Peyer's patch (tissue), 4 donors: ENCODE data around the gene NRARP. TPM values are rescaled to one million over a fixed set of nuclear protein-coding genes. Genes with fewer than 3 reads are reported as not detected.
A peak's percentile ranks its signal among the peaks of the same experiment; 100 is the strongest.

Experiments
- DNase-seq, 3 donors: peaks; one replicate each; pipeline ENCODE4 v3.0.0-alpha.2; 2017 to 2019
- H3K27ac ChIP-seq, 4 donors: fragments of 200-600 bp; sonication (generic); one replicate each; pipeline ENCODE4 v1.5.1; 2016 to 2019
- H3K27me3 ChIP-seq, 2 donors: fragments of 200-600 bp; sonication (generic); one replicate each; pipeline ENCODE4 v1.5.1; 2019
- H3K36me3 ChIP-seq, 3 donors: fragments of 200-600 bp; sonication (generic); one replicate each; pipeline ENCODE4 v1.5.1; 2016 to 2019
- H3K4me1 ChIP-seq, 4 donors: fragments of 200-600 bp; sonication (generic); one replicate each; pipeline ENCODE4 v1.5.1; 2016 to 2019
- H3K4me3 ChIP-seq, 4 donors: fragments of 200-600 bp; sonication (generic); 1 replicate in 3 of 4; 2 replicates in 1 of 4; pipeline ENCODE4 v1.5.1; 2016 to 2019; ENCODE audit warnings: mild to moderate bottlenecking in 1 of 4
- H3K9me3 ChIP-seq, 4 donors: fragments of 200-600 bp; sonication (generic); one replicate each; pipeline ENCODE4 v1.5.1; 2016 to 2019; ENCODE audit warnings: mild to moderate bottlenecking in 1 of 4
- CTCF ChIP-seq, 6 experiments: fragments of 450-650 bp in 4 of 6; fragments of 200-600 bp in 2 of 6; sonication (generic) in 1 of 6; IDR thresholded peaks; one replicate each; pipeline ENCODE4 v1.5.1; 2017 to 2019; ENCODE audit warnings: antibody characterized with exemption in 6 of 6, mild to moderate bottlenecking in 3 of 6, moderate library complexity in 1 of 6
- POLR2A ChIP-seq, 2 donors: fragments of 450-650 bp; IDR thresholded peaks; one replicate each; pipeline ENCODE4 v1.5.1; 2017; ENCODE audit warnings: antibody characterized with exemption in 2 of 2, mild to moderate bottlenecking in 2 of 2, moderate library complexity in 2 of 2
- total RNA-seq, 4 donors: library from RNA; depleted of rRNA; stranded (reverse); fragments of >200 nt; gene quantifications; one replicate each; pipeline ENCODE4 v1.1.0, GENCODE V29; 2016

The NRARP gene
- total RNA-seq, 4 donors from 2014 or later, result 35.3 to 56.1 (median 43.8) TPM

- H3K36me3 ChIP-seq, result peaks cover 0 to 18% (median 0%) of the 10 kb centered on the region in 3 donors
- peaks cover 4 to 30% (median 12%) of the 10 kb centered on the region in 4 donors for H3K4me1 ChIP-seq
- no peaks in the 10 kb centered on the region for H3K9me3 ChIP-seq
- H3K27me3 ChIP-seq, result no peaks in the 10 kb centered on the region
- TF ChIP-seq POLR2A (IDR thresholded peaks at IDR 0.05) (peak in 1 of 2 donors; percentile 41), CTCF (IDR thresholded peaks at IDR 0.05) (no peak)
- peak overlapping the region; percentile 96 to 100 (median 100) for H3K4me3 ChIP-seq
- peak in 1 of 3 donors; percentile 70 for DNase-seq
- peak overlapping the region; percentile 81 to 96 (median 90) for H3K27ac ChIP-seq
Observed at GRCh38 chr9:137253717-137254623, 48.1 kb downstream of the NRARP start.

GRCh38 chr9:137252555-137253506, 49.2 kb downstream of the NRARP start:
- no peak overlapping the region for H3K4me3 ChIP-seq
- DNase-seq, result no peak
- H3K27me3 ChIP-seq, result no peaks in the 10 kb centered on the region
- no peaks in the 10 kb centered on the region for H3K9me3 ChIP-seq
- TF ChIP-seq POLR2A (IDR thresholded peaks at IDR 0.05), result no peak
- TF ChIP-seq CTCF (IDR thresholded peaks at IDR 0.05), result no peak
- peaks cover 0 to 8% (median 0%) of the 10 kb centered on the region in 3 donors for H3K36me3 ChIP-seq
- peaks cover 4 to 30% (median 12%) of the 10 kb centered on the region in 4 donors for H3K4me1 ChIP-seq
- no peak overlapping the region for H3K27ac ChIP-seq

- TF ChIP-seq CTCF (IDR thresholded peaks at IDR 0.05) (no peak), POLR2A (IDR thresholded peaks at IDR 0.05) (no peak)
- Histone ChIP-seq H3K4me3 (no peak overlapping the region), H3K27ac (no peak overlapping the region), H3K9me3 (no peaks in the 10 kb centered on the region), H3K27me3 (no peaks in the 10 kb centered on the region), H3K36me3 (no peaks in the 10 kb centered on the region), H3K4me1 (peaks cover 4 to 24% (median 12%) of the 10 kb centered on the region in 4 donors)
- DNase-seq, result no peak
Observed at GRCh38 chr9:137251490-137252268, 50.4 kb downstream of the NRARP start.

- no peaks in the 10 kb centered on the region for H3K27me3 ChIP-seq
Observed at GRCh38 chr9:137251194-137251461, 50.9 kb downstream of the NRARP start, which contains the start of gene STPG3. Gene STPG3 (plus strand): TSS chr9:137251286. CDS start chr9:137251287, 1 bp downstream.

More at GRCh38 chr9:137251194-137251461, 50.9 kb downstream of the NRARP start, which contains the start of gene STPG3:
- no peak within 1 kb of the TSS for H3K27ac ChIP-seq
- no peak for DNase-seq
- peaks cover under 1 to 19% (median 7%) of the 10 kb centered on the region in 4 donors for H3K4me1 ChIP-seq
- TF ChIP-seq POLR2A (IDR thresholded peaks at IDR 0.05) (no peak), CTCF (IDR thresholded peaks at IDR 0.05) (no peak)
- no peaks in the 10 kb centered on the region for H3K36me3 ChIP-seq
- H3K4me3 ChIP-seq, result no peak within 1 kb of the TSS
- no peaks in the 10 kb centered on the region for H3K9me3 ChIP-seq
